ENCODE data around the gene OSBPL8.
"Not testable (repeated sequence)": the region's sequence is repeated elsewhere in the genome, so short reads cannot be mapped to it uniquely, and the experiment has no call there.

Gene OSBPL8

GRCh38 chr12:76495556-76495955, 64.0 kb downstream of the OSBPL8 start:
- no peak for DNase-seq (ENCODE audit: low read depth, low spot score)
- peaks cover 27% of the 10 kb centered on the region for H3K9me3 ChIP-seq (ENCODE audit: insufficient read depth, low read length)
- H3K36me3 ChIP-seq (ENCODE audit: insufficient read depth, insufficient read length, low read length): peaks cover 5% of the 10 kb centered on the region
- no peak overlapping the region for H3K4me3 ChIP-seq (ENCODE audit: insufficient read length, low read depth)
- no peak overlapping the region for H3K9ac ChIP-seq (ENCODE audit: insufficient read length, low read depth)
- no peaks in the 10 kb centered on the region for H3K4me1 ChIP-seq (ENCODE audit: insufficient read depth, insufficient read length)
- TF ChIP-seq SUZ12 (IDR thresholded peaks at IDR 0.05; ENCODE audit: extremely low read depth, insufficient read depth, insufficient read length) (no peak), ZNF274 (IDR thresholded peaks at IDR 0.05; ENCODE audit: low read depth, low read length) (no peak), YY1 (IDR thresholded peaks at IDR 0.05; ENCODE audit: insufficient read depth, insufficient read length) (no peak)
- no peaks in the 10 kb centered on the region for H3K27me3 ChIP-seq (ENCODE audit: insufficient read depth, insufficient read length)

DNA sequence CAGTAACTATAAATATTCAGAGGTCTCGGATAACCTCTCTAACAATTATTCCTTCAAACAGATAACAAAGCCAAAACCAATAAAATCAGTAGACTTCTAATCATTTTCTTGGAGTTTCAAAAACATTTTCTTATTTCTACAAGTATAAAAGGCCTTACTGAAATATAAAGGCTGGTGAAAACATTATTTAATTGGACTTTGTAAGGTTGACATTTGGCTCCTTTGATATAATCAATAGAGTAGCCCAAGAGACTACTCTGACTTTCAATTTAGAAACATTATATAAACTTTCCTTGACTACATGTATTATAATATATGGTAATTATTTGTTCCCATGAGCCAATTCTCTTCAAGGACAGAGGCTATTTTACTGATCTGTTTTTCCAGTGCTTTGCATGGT, 68.3 kb downstream of the OSBPL8 start:
- no peak for TF ChIP-seq ZNF274 (IDR thresholded peaks at IDR 0.05; ENCODE audit: low read depth, low read length)
- TF ChIP-seq YY1 (IDR thresholded peaks at IDR 0.05; ENCODE audit: insufficient read depth, insufficient read length): no peak
- no peak for TF ChIP-seq SUZ12 (IDR thresholded peaks at IDR 0.05; ENCODE audit: extremely low read depth, insufficient read depth, insufficient read length)
- no peaks in the 10 kb centered on the region for H3K27me3 ChIP-seq (ENCODE audit: insufficient read depth, insufficient read length)
- DNase-seq (ENCODE audit: low read depth, low spot score): no peak

GRCh38 chr12:76490763-76491162, 68.8 kb downstream of the OSBPL8 start:
- Histone ChIP-seq H3K9me3 (ENCODE audit: insufficient read depth, low read length) (peaks cover 31% of the 10 kb centered on the region), H3K4me3 (ENCODE audit: insufficient read length, low read depth) (no peak overlapping the region), H3K27me3 (ENCODE audit: insufficient read depth, insufficient read length) (no peaks in the 10 kb centered on the region), H3K9ac (ENCODE audit: insufficient read length, low read depth) (no peak overlapping the region), H3K4me1 (ENCODE audit: insufficient read depth, insufficient read length) (no peaks in the 10 kb centered on the region), H3K36me3 (ENCODE audit: insufficient read depth, insufficient read length, low read length) (peaks cover 10% of the 10 kb centered on the region)
- DNase-seq (ENCODE audit: low read depth, low spot score): no peak
- TF ChIP-seq YY1 (IDR thresholded peaks at IDR 0.05; ENCODE audit: insufficient read depth, insufficient read length) (no peak), ZNF274 (IDR thresholded peaks at IDR 0.05; ENCODE audit: low read depth, low read length) (no peak), SUZ12 (IDR thresholded peaks at IDR 0.05; ENCODE audit: extremely low read depth, insufficient read depth, insufficient read length) (no peak)

More for the DNA sequence above, 68.3 kb downstream of the OSBPL8 start:
- Histone ChIP-seq H3K9me3 (ENCODE audit: insufficient read depth, low read length) (peaks cover 31% of the 10 kb centered on the region), H3K36me3 (ENCODE audit: insufficient read depth, insufficient read length, low read length) (peaks cover 9% of the 10 kb centered on the region), H3K9ac (ENCODE audit: insufficient read length, low read depth) (no peak overlapping the region), H3K4me1 (ENCODE audit: insufficient read depth, insufficient read length) (no peaks in the 10 kb centered on the region), H3K4me3 (ENCODE audit: insufficient read length, low read depth) (no peak overlapping the region)

- no peak for TF ChIP-seq SUZ12 (IDR thresholded peaks at IDR 0.05; ENCODE audit: extremely low read depth, insufficient read depth, insufficient read length)
- TF ChIP-seq ZNF274 (IDR thresholded peaks at IDR 0.05; ENCODE audit: low read depth, low read length): no peak
- no peak for TF ChIP-seq YY1 (IDR thresholded peaks at IDR 0.05; ENCODE audit: insufficient read depth, insufficient read length)
- Histone ChIP-seq H3K27me3 (ENCODE audit: insufficient read depth, insufficient read length) (no peaks in the 10 kb centered on the region), H3K4me3 (ENCODE audit: insufficient read length, low read depth) (no peak overlapping the region), H3K36me3 (ENCODE audit: insufficient read depth, insufficient read length, low read length) (peaks cover 10% of the 10 kb centered on the region), H3K9me3 (ENCODE audit: insufficient read depth, low read length) (peaks cover 28% of the 10 kb centered on the region), H3K9ac (ENCODE audit: insufficient read length, low read depth) (no peak overlapping the region), H3K4me1 (ENCODE audit: insufficient read depth, insufficient read length) (no peaks in the 10 kb centered on the region)
- DNase-seq (ENCODE audit: low read depth, low spot score): no peak
Observed at GRCh38 chr12:76489737-76490136, 69.8 kb downstream of the OSBPL8 start.

- H3K9ac ChIP-seq (ENCODE audit: insufficient read length, low read depth): no peak overlapping the region
- H3K27me3 ChIP-seq (ENCODE audit: insufficient read depth, insufficient read length): no peaks in the 10 kb centered on the region
Observed at GRCh38 chr12:76486011-76486410, 73.6 kb downstream of the OSBPL8 start.

DNA sequence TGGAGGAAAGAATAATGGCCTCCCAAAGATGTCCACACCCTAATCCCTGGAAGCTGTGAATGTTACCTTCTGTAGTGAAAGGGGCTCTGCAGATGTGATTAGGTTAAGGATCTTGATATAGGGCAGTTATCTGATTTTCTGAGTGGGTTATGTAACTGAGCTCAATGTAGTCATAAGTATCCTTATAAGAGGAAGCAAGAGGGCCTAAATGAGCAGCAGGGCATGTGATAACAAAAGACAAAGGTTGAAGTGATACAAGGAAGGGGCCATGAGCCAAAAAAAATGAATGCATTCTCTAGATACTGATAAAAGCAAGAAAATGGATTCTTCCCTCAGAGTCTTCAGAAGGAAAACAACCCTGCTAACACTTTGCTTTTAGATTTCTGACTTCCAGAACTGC, 78.8 kb downstream of the OSBPL8 start:
- no peak overlapping the region for H3K9ac ChIP-seq (ENCODE audit: insufficient read length, low read depth)
- H3K36me3 ChIP-seq (ENCODE audit: insufficient read depth, insufficient read length, low read length): no peaks in the 10 kb centered on the region
- H3K4me1 ChIP-seq (ENCODE audit: insufficient read depth, insufficient read length): no peaks in the 10 kb centered on the region
- H3K4me3 ChIP-seq (ENCODE audit: insufficient read length, low read depth): no peak overlapping the region
- no peaks in the 10 kb centered on the region for H3K9me3 ChIP-seq (ENCODE audit: insufficient read depth, low read length)
- no peak for DNase-seq (ENCODE audit: low read depth, low spot score)
- no peaks in the 10 kb centered on the region for H3K27me3 ChIP-seq (ENCODE audit: insufficient read depth, insufficient read length)
- TF ChIP-seq SUZ12 (IDR thresholded peaks at IDR 0.05; ENCODE audit: extremely low read depth, insufficient read depth, insufficient read length) (no peak), ZNF274 (IDR thresholded peaks at IDR 0.05; ENCODE audit: low read depth, low read length) (no peak), YY1 (IDR thresholded peaks at IDR 0.05; ENCODE audit: insufficient read depth, insufficient read length) (no peak)

More at GRCh38 chr12:76486011-76486410, 73.6 kb downstream of the OSBPL8 start:
- DNase-seq (ENCODE audit: low read depth, low spot score): no peak
- Histone ChIP-seq H3K9me3 (ENCODE audit: insufficient read depth, low read length) (peaks cover 8% of the 10 kb centered on the region; the same call in 1 of the 2 replicates), H3K36me3 (ENCODE audit: insufficient read depth, insufficient read length, low read length) (peaks cover 10% of the 10 kb centered on the region), H3K4me1 (ENCODE audit: insufficient read depth, insufficient read length) (no peaks in the 10 kb centered on the region), H3K4me3 (ENCODE audit: insufficient read length, low read depth) (no peak overlapping the region)
- no peak for TF ChIP-seq ZNF274 (IDR thresholded peaks at IDR 0.05; ENCODE audit: low read depth, low read length)
- TF ChIP-seq YY1 (IDR thresholded peaks at IDR 0.05; ENCODE audit: insufficient read depth, insufficient read length): no peak
- no peak for TF ChIP-seq SUZ12 (IDR thresholded peaks at IDR 0.05; ENCODE audit: extremely low read depth, insufficient read depth, insufficient read length)

GRCh38 chr12:76478045-76478444, 81.5 kb downstream of the OSBPL8 start:
- H3K36me3 ChIP-seq (ENCODE audit: insufficient read depth, insufficient read length, low read length): no peaks in the 10 kb centered on the region
- no peaks in the 10 kb centered on the region for H3K27me3 ChIP-seq (ENCODE audit: insufficient read depth, insufficient read length)
- TF ChIP-seq YY1 (IDR thresholded peaks at IDR 0.05; ENCODE audit: insufficient read depth, insufficient read length) (no peak), SUZ12 (IDR thresholded peaks at IDR 0.05; ENCODE audit: extremely low read depth, insufficient read depth, insufficient read length) (no peak), ZNF274 (IDR thresholded peaks at IDR 0.05; ENCODE audit: low read depth, low read length) (no peak)

DNA sequence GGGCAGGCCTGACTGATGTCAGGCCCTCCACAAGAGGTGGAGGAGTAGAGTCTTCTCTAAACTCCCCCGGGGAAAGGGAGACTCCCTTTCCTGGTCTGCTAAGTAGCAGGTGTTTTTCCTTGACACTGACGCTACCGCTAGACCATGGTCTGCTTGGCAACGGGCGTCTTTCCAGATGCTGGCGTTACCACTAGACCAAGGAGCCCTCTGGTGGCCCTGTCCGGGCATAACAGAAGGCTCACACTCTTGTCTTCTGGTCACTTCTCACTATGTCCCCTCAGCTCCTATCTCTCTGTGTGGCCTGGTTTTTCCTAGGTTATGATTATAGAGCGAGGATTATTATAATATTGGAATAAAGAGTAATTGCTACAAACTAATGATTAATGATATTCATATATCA, 86.7 kb downstream of the OSBPL8 start:
- not testable (repeated sequence) for H3K4me3 ChIP-seq (ENCODE audit: insufficient read length, low read depth); DNase-seq (ENCODE audit: low read depth, low spot score); H3K36me3 ChIP-seq (ENCODE audit: insufficient read depth, insufficient read length, low read length); H3K4me1 ChIP-seq (ENCODE audit: insufficient read depth, insufficient read length); H3K9ac ChIP-seq (ENCODE audit: insufficient read length, low read depth); H3K27me3 ChIP-seq (ENCODE audit: insufficient read depth, insufficient read length); H3K9me3 ChIP-seq (ENCODE audit: insufficient read depth, low read length)

More at GRCh38 chr12:76478045-76478444, 81.5 kb downstream of the OSBPL8 start:
- Histone ChIP-seq H3K4me3 (ENCODE audit: insufficient read length, low read depth) (no peak overlapping the region), H3K9ac (ENCODE audit: insufficient read length, low read depth) (no peak overlapping the region), H3K4me1 (ENCODE audit: insufficient read depth, insufficient read length) (no peaks in the 10 kb centered on the region), H3K9me3 (ENCODE audit: insufficient read depth, low read length) (peaks cover 8% of the 10 kb centered on the region; the same call in 1 of the 2 replicates)
- DNase-seq (ENCODE audit: low read depth, low spot score): no peak
